GM06990 (cell line): ENCODE results near the gene RAB6A.
"Not testable (repeated sequence)": the region's sequence is repeated elsewhere in the genome, so short reads cannot be mapped to it uniquely, and the experiment has no call there.

ENCODE experiments used
- DNase-seq: peaks from one replicate; pipeline ENCODE4 v3.0.0-alpha.2; 2011; ENCODE audit not compliant: insufficient read length; ENCODE audit errors: extremely low read depth
- H3K27me3 ChIP-seq: replicated peaks from 2 replicates; pipeline ENCODE4 v1.6.0; 2011; ENCODE audit warnings: low read length; ENCODE audit not compliant: control insufficient read depth, insufficient read depth
- H3K36me3 ChIP-seq: 2 replicates; pipeline ENCODE4 v1.5.1; 2011; ENCODE audit warnings: low read length; ENCODE audit not compliant: control insufficient read depth, insufficient read depth
- H3K4me3 ChIP-seq: replicated peaks from 2 replicates; pipeline ENCODE4 v1.5.1; 2011; ENCODE audit warnings: low read depth, mild to moderate bottlenecking, control low read depth, low read length
- TF ChIP-seq, protein P1 (sequence below): IDR thresholded peaks from 2 replicates; pipeline ENCODE4 v1.5.1; 2011; ENCODE audit warnings: low read length, control low read depth, mild to moderate bottlenecking, inconsistent platforms; ENCODE audit not compliant: insufficient read depth, poor library complexity, severe bottlenecking

RAB6A gene

DNA sequence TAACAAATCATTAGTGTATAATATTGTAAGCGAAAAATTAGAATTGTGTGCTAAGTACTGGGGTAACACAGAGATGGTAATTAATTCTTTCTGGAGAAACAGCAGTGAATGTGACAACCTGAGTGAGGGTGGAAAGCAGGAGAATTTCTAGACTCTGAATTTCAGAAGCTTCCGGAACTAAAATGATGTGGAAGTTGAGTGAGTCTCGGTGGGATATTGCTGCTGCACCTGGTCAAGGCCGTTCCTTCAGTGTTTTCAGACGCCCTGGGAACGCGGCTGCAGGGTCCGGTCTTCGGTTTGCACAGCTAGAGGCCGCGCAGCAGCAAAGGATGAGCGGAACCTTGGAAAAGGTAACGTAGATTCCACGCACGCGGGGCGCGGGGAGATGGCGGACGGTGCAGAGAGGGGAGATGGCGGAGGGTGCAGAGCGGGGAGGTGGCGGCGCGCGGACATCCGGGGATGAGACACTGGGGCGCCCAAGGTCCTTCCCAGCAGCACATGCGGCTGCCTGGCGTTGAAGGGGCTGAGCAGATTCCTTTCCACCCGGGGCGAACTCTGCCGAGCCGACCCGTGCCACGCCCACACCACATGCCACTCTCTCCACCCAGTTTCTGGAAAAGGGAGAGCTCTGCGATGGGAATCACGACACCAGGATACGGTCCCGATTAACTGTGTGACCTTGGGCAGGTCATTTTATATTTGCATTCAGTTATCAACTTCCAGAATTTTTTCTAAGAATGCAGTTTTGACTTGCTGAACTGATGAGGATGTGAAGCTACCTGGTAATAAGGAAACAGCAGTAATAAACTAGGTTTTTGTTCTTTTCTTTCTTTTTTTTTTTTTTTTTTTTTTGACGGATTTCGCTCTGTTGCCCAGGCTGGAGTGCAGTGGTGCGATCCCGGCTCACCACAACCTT lies 27.0 kb upstream of the RAB6A start, which contains the start of gene MRPL48:
MRPL48 (plus strand) TSS at position 232 of the 916 bp plus-strand sequence; CDS start at position 330, 98 bp downstream.
- H3K27me3 ChIP-seq: no peaks in the 10 kb centered on the region
- H3K4me3 ChIP-seq: peak within 1 kb of the TSS; percentile 76
- no peaks in the 10 kb centered on the region for H3K36me3 ChIP-seq
- DNase-seq: peak; percentile 95
- TF ChIP-seq, protein P1, sequence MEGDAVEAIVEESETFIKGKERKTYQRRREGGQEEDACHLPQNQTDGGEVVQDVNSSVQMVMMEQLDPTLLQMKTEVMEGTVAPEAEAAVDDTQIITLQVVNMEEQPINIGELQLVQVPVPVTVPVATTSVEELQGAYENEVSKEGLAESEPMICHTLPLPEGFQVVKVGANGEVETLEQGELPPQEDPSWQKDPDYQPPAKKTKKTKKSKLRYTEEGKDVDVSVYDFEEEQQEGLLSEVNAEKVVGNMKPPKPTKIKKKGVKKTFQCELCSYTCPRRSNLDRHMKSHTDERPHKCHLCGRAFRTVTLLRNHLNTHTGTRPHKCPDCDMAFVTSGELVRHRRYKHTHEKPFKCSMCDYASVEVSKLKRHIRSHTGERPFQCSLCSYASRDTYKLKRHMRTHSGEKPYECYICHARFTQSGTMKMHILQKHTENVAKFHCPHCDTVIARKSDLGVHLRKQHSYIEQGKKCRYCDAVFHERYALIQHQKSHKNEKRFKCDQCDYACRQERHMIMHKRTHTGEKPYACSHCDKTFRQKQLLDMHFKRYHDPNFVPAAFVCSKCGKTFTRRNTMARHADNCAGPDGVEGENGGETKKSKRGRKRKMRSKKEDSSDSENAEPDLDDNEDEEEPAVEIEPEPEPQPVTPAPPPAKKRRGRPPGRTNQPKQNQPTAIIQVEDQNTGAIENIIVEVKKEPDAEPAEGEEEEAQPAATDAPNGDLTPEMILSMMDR: no peak

DNA sequence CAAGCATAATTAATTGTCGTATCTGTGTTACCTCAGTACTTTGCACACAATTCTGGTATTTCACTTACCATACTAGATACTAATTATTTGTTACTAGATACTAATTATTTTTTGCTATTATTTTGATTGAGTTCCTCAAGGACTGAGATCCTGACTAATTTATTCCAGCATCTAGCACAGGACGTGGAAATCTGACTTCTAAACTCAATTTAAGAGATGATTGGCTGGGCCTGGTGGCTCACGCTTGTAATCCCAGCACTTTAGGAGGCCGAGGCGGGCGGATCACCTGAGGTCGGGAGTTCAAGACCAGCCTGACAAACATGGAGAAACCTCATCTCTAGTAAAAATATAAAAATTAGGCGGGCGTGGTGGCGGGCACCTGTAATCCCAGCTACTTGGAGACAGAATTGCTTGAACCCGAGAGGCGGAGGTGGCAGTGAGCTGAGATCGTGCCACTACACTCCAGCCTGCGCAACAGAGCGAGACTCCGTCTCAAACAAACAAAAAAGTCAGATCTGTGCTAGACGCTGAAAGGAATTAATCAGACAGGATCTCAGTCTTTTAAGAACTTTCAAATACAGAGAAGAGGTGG lies 26.3 kb upstream of the RAB6A start:
- no peaks in the 10 kb centered on the region for H3K36me3 ChIP-seq
- no peak for DNase-seq
- peak overlapping the region; percentile 76 for H3K4me3 ChIP-seq
- TF ChIP-seq, protein P1: no peak
- no peaks in the 10 kb centered on the region for H3K27me3 ChIP-seq

DNA sequence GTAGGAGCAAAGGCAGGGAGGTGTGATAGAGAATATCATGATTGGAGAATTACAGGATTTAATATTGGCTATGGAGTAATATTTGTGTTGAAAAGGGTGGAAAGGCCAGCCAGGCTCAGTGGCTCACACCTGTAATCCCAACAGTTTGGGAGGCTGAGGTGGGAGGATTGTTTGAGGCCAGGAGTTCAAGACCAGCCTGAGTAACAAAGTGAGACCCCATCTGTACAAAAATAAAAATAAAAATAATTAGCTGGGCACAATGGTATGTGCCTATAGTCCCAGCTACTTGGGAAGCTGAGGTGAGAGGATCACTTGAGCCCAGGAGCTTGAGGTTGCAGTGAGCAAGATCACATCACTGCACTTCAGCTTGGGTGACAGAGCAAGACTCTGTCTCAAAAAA lies 24.6 kb upstream of the RAB6A start:
- H3K4me3 ChIP-seq, H3K36me3 ChIP-seq, H3K27me3 ChIP-seq, DNase-seq: not testable (repeated sequence)

DNA sequence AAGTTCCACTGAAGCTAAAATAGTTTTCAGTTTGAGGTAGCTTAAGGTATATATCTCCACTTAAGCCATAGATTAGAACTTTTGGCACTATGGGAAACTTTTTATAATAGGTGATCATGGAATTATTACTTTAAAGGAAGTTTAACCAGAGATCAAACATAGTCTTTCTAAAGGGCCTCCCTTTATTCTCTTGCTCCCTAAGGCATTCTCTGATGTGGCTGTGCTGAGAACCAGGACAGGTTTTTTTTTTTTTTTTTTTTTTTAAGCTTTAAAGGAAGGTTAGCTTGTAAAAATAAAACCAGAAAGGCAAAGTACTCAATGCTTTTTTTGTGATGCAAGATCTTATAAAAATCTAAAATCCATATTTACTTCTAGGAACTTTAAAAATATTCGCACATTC lies 23.9 kb upstream of the RAB6A start:
- TF ChIP-seq, protein P1: no peak
- no peaks in the 10 kb centered on the region for H3K27me3 ChIP-seq
- no peak for DNase-seq
- no peak overlapping the region for H3K4me3 ChIP-seq
- no peaks in the 10 kb centered on the region for H3K36me3 ChIP-seq

DNA sequence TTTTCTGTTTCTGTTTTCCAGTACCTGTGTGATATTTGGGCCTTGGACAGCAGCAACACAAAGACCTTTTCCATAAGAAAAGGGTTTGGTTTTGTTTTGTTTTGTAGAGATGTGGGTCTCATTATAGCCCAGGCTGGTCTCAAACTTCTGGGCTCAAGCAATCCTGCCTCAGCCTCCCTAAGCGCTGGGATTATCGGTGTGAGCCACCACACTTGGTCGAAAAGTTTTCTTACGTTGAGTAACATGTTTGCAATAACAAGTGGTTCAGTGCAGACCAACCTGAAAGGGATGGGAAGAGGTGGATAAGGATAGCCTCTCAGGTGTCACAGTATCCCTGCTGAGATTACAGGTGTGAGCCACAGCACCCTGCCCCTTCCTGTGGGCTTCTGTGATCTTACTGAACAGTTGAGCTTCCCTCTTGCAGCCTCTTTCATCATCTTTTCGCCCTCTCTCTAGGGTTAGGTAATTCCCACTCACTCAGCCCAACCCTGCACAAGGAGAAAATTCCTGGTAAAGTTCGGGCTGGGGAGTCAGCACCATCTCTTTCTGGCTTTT lies 23.3 kb upstream of the RAB6A start:
- Histone ChIP-seq H3K27me3 (no peaks in the 10 kb centered on the region), H3K36me3 (no peaks in the 10 kb centered on the region), H3K4me3 (no peak overlapping the region)
- TF ChIP-seq, protein P1: no peak
- DNase-seq: no peak

DNA sequence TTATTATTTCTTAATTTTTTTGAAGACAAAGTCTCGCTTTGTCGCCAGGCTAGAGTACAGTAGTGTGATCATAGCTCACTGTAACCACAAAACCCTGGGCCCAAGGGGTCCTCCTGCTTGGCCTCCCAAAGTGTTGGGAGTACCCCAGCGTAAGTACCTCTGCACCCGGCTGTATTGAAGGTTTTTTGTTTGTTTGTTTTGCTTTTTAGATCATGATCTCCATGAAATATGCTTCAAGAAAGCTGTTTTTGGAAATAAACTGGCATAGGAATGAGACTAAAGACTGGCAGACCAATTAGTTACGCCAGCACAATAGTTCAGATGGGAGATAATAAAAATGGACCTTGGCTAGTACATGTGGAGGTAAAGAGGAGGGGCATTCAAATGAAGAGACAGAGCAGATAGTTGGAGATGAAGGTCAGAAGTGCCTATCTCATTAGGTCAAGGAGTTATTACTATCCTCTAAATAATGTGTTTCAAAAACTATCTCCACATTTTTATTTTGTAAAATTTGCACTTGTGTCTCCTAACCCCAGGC lies 22.7 kb upstream of the RAB6A start:
- Histone ChIP-seq H3K27me3 (no peaks in the 10 kb centered on the region), H3K4me3 (no peak overlapping the region), H3K36me3 (no peaks in the 10 kb centered on the region)
- TF ChIP-seq, protein P1: no peak
- no peak for DNase-seq
